NCI-H2029 treated with DMSO at 0.1 percent for 48 hours (cell line): Measurements from ENCODE around the gene BCL6B.
"Not testable (repeated sequence)": the region's sequence is repeated elsewhere in the genome, so short reads cannot be mapped to it uniquely, and the experiment has no call there.

Experiments used
- DNase-seq: peaks from one replicate; lab custom pipeline; 2025; lab: John Stamatoyannopoulos, UW

BCL6B gene

DNA sequence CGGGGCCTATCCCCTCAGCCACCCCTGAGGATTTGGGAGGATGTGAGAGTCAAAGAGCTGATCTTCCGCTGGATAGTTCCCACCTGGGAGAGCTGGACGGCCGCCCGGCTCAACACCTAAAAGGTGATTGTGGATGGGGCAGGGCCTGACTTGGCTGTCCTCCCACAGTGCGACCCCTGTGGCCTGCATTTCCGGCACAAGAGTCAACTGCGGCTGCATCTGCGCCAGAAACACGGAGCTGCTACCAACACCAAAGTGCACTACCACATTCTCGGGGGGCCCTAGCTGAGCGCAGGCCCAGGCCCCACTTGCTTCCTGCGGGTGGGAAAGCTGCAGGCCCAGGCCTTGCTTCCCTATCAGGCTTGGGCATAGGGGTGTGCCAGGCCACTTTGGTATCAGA lies 4.5 kb downstream of the BCL6B start:
- DNase-seq, result no peak

DNA sequence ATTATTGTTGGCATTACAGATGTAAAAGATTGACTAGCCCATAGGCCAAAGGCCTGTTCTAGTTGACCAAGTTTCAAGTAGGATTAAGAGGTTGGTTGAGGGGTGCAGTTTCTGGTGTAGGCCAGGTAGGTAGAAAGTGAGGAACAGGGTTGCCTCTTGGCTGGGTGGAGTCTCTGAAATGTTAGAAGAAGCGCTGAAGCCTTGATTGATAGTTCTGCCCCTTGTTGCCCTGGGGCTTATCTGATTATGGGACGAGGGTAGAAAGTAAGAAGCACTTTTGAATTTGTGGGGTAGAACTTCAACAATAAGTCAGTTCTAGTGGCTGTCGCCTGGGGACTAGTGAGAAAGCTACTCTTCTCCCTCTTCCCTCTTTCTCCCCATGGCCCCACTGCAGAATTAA lies 6.2 kb downstream of the BCL6B start:
- DNase-seq, result no peak

DNA sequence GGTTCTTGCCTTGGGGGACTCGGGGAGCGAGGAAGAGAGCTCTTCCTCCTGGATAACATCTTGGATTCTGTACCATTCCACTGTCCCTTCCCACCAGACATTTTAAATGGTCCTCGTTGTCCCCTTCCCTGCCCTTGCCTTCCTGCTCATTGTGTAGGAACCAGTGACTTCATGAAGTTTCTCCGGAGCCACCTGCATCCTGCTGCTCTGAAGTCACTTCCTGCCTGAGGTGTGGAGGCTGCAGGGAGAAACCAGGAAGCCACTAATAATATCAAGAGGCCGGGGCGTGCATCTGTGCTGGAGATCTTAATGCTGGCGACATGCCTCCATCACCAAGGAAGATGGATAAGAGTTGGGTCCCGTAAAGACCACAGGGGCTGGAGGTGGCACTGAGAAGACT lies 6.8 kb downstream of the BCL6B start:
- no peak for DNase-seq

DNA sequence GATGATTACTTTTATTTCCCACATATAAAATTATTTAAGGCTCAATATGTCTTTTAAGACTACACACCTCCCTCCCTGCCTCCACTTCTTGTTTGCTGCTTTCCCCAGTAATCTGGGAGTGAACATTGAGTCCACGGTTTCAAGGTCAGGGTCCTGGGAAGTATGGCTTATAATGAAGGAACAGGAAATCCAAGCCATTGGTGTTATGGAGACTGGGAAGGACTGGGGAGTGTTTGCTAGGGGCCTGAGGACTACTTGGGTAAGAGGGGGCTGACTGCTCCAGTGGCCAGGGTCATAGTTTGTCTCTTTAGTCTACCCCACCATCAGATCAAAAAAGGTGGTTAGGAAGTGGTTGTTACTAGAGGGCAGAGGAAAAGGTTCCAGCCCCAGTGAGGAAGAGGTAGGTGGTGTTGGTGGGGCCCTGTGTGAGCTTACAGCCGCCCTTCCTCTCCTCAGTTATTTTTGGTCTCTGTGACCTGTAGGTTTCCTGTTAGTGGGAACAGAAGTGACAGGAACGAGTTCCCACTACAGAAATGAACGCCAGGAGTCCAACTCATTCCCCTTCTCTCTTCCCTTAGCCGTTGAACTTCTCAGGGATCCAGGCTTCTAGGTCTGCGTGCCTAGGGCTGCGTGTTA lies 12.2 kb downstream of the BCL6B start:
- DNase-seq, result no peak

DNA sequence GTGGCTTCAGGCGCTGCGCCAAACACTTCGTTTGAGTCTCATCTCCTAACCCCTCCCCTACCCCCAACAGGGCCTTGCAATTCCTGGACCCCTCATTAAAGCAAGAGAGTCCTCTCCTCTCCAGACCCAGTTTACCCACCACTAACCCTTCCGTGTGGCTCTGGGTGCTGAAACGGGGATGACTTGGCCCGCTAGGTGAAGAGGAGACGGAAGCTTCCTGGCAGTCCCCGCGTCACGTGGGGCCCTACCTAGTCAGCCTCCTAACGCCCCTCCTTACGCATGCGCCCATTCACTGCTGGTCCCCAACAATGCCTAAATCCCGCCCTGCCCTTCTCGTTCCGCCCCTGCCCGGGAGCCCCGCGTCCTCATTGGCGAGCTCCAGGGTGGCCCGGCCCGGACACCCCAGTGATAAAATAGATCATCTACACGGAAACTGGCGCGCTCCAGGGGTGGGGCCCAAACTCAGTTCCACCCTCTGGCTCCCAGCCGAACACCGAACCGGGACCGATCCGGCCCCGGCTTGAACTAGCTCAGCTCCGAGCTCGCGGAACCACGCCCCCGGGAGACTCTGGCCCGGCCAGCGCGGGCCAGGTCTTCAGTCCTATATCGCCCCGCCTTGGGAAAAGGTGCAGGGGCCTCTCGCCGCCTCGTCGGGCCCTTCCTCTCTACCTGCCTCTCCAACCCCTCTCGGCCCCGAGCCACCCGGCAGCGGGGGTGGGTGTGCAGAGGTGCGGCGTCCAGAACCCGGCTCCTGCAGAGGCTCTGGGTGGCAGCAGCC lies 12.9 kb downstream of the BCL6B start, which contains the start of gene SLC16A13:
SLC16A13 (plus strand) TSS at position 425 of the 778 bp plus-strand sequence. CDS start 368 bp downstream, outside the sequence.
- peak; percentile 68 for DNase-seq

DNA sequence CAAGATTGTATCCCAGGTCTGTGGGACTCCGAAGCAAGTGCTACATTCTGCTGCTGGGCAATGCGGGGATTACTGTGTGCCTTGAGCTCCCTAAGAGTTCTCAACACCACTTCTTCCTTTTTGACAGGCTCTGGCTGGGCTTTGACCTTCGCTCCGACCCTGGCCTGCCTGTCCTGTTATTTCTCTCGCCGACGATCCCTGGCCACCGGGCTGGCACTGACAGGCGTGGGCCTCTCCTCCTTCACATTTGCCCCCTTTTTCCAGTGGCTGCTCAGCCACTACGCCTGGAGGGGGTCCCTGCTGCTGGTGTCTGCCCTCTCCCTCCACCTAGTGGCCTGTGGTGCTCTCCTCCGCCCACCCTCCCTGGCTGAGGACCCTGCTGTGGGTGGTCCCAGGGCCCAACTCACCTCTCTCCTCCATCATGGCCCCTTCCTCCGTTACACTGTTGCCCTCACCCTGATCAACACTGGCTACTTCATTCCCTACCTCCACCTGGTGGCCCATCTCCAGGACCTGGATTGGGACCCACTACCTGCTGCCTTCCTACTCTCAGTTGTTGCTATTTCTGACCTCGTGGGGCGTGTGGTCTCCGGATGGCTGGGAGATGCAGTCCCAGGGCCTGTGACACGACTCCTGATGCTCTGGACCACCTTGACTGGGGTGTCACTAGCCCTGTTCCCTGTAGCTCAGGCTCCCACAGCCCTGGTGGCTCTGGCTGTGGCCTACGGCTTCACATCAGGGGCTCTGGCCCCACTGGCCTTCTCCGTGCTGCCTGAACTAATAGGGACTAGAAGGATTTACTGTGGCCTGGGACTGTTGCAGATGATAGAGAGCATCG lies 15.4 kb downstream of the BCL6B start:
- no peak for DNase-seq

DNA sequence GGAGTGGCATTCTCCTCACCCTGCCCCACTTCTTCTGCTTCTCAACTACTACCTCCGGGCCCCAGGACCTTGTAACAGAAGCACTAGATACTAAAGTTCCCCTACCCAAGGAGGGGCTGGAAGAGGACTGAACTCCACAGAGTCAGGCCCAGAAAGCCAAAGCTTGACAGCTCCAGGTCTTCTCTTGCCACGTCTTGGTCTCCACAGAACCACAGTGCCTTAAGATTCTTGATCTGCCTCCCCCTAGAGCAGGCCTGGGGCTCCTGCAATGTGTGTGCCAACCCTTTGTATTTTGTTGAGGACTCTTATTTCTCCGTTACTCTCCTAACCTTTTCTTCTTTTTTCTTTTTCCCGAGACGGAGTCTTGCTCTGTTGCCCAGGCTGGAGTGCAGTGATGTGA lies 17.0 kb downstream of the BCL6B start:
- DNase-seq, result no peak

DNA sequence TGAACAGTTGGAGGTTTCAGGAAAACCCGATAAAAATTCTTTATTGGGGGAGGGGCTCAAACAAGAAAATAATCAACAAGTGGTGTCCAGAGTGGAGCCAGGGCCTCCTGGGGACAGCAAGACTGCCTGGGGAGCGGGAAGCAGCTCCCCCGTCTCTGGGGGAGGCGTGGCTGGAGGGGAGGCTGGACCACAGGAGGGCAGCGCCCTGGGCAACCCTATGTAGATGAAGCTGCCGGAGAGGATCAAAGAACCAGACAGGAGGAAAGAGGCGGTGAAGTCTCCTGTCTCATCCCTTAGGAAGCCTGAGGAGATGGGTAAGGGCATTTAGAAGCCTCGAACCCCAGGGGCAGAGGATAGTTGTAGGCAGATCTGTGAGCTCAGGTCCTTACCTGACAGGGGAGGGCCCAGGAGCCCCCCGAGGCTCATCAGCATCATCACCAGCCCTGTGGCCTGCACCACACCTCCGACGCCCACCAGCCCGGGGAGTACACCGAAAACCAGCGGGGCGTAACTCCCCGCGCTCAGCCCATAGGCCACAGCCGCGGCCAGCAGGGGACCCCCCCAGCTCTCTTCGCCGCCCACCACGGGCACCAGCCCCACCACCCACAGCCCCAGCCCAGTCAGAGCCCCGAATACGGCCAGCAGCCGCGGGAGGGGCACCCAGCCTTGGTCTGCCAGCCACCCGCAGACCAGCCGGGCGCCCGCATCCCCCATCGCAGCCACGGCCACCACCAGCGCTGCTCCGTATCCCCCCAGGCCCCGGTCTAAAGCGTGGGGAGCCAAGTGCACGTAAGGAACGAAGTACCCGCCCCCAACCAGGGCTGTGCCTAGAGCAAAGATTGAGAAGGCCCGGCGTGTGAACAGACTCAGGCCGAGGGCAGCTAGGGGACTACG lies 19.0 kb downstream of the BCL6B start:
- no peak for DNase-seq

DNA sequence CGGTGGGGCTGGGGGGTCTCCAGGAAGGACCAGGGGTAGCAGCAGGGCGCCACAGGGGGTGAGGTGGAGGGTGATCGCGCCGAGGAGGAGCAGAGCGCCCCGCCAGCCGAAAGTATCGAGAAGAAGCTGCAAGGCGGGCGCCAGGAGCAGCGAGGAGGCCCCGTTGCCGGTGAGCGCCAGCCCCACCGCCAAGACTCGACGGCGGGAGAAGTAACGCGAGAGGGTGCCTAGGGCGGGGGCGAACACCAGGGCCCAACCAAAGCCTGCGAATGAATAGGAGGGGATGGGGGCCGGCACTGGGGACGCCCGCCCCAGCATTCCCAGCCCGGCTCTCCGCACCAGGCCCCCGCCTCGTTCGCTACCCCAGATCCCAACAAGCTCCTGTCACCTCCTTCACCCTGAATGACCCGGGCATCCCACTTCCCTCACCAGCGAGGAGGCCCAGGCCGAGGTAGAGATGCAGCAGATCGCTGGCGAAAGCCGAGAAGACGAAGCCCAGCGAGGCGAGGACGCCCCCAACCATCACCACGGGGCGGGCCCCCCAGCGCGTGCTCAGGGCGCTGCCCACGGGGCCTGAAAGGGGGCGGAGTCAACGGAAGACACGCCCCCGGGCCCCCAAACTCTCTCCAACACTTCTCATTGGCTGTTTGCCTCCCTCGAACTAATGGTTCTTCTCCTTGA lies 19.8 kb downstream of the BCL6B start:
- DNase-seq, result no peak

DNA sequence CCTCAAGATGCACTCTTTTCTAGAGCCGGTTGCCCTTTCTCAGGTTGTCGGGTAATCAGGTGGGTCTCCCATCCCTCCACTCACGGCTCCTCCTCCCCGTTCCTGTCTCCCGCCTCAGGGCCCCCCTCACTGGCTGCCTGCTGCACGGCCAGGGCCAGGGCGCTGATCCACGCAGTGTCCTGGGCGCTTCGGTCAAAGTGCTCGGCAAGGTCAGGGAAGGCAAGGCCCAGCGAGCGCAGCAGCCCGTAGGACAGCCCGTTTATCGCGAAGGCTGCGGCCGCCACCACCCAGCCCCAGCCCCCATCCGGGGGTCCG lies 20.3 kb downstream of the BCL6B start:
- DNase-seq, result no peak

DNA sequence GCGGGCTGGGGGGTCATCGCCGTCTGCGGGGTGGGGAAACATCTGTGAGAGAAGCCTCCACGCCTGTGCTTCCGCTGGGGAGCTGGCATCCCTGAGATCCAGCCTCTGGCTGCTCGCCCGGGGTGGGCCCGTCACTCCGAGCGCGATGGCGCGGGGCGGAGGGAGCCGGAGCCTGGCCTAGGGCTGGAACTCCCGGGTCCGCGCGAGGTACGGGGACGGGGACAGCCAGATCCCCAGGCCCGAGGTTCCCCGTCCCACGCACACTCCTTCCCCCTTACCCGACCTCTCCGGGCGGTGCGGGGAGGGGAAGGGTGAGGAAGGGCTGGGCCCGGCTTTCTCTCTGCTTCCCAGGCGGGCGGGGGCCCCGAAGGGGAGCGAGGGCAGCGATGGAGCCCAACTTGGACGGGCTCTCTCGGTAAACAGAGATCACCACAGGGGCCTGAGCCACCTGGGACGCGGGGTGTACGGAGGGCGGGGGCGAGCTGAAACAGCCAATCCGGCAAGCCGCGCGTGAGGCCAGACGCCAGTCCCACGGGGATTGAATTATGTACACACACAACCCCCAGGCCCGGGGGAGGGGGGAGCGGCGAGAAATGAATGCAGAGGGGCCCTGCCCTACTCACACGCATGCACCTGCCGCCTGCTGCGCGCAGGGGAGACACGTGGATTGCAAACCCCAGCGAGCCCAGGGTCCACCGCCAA lies 20.8 kb downstream of the BCL6B start, which contains the start of gene SLC16A11:
SLC16A11 (minus strand) TSS at position 596 of the 702 bp plus-strand sequence; CDS start at position 17, 579 bp downstream.
- no peak for DNase-seq

DNA sequence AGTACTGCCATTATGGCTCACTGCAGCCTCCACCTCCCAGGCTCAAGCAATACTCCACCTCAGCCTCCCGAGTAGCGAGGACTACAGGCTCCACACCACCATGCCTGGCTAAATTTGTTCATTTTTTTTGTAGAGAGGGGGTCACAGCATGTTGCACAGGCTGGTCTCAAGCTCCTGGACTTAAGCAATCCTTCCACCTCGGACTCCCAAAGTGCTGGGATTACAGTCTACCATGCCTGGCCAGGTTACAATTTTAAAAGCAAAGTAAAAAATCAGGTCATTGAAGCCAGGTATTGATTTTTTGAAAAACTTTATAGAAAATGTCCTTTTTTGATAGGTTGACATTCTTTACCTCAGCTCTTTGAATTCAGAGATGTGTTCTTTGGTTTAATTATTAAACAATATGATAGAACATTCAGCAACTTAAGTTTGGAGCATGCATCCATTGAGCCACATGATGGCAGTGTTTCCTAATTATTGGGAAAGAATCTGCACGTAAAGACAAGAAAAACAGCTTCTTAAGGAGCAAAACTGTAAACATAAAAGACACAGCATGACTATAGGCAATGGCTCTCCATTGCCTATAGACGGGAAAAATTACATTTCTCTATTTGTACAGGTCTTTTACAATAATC lies 22.8 kb downstream of the BCL6B start:
- DNase-seq, result peak; percentile 8

DNA sequence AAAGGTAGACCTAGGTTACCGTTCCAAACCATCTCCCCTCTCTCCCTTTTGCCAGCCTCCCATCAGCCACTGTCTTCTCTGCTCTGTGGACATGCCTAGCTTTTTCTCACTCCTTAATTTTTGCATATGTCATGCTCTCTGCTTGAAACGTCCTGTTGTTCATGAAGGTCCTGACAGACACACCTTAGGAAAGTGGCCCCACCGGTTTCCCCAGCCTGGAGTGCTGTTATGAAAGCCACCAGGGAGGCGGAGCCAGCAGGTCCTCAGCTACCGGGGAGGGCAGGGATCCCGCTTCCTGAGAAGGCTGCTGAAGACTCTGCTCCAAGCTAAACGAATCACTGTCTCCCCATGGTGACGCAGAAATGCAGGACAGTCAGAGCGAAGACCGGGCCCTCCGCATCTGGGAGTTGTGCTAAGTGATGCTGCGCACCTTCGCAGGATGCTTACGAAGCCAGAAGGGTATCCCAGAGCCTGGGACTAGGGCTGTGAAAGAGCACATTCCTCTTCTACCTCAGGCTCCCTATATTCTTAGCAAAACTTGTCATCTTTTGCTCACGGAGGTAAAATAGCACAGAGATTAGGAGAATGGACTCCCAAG lies 23.4 kb downstream of the BCL6B start:
- DNase-seq, result peak; percentile 18

DNA sequence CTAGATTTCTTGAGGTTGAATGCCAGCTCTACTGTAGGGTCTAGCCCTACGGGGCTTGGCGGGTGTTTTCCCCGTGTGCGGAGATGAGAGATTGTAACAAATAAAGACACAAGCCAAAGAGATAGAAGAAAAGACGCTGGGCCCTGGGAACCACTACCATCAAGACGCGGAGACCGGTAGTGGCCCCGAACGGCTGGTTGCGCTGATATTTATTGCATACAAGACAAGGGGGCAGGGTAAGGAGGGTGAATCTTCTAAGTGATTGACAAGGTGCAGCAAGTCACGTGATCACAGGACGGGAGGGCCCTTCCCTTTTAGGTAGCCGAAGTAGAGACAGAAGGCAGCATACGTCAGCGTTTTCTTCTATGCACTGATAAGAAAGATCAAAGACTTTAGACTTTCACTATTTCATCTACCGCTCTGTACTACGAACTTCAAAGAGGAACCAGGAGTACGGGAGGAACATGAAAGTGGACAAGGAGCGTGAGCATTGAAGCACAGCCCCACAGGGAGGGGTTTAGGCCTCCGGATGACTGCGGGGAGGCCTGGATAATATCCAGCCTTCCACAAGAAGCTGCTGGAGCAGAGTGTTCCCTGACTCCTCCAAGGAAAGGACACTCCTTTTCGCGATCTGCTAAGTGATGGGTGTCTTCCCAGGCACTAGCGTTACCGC lies 24.0 kb downstream of the BCL6B start:
- DNase-seq, result not testable (repeated sequence)

DNA sequence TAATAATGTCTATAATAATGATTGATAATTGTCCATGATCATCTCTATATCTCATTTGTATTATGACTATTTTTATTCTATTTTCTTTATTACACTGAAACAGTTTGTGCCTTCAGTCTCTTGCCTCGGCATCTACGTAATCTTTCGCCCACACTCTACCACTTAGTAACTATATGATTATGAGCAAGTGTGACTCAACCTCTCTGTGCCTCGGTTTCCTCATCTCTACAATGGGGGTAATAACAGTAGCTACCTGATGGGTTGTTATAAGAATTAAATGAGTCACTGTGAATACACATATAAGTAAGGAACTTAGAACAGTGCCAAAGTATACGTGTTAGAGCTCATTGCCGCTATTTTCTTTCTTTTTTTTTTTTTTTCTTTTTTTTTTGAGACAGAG lies 24.7 kb downstream of the BCL6B start:
- no peak for DNase-seq

DNA sequence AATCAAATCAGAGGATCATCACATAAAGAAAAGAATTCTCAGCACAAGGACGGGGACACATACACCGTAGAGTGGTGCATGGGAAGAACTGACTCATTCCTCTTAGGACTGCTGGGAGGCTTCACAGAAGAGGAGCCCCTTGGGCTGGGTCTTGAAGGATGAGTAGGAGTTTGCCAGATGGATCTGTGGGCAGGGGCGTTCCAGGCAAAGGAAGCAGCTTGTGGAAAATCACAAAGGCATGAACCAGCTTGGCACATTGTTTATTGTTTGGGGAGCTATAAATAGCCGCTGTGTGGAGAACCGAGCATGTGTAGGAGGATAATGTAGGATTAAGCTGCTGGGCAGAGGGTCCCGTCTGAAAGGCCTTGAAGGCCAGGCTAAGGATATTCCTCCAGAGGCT lies 26.1 kb downstream of the BCL6B start:
- DNase-seq, result no peak

DNA sequence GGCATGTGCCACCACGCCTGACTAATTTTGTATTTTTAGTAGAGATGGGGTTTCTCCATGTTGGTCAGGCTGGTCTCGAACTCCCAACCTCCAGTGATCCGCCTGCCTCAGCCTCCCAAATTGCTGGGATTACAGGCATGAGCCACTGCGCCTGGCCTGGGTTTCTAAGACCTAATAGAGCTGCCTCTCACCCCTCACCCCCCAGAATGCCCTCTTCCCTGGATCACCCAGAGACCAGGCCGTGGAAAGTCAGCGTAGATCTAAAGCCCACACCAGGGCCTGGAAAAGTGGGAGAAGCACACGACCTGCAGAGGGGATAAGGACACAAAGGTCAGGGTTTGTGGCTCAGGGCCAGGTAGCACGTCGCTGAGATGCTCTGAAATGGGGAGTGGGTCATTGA lies 27.7 kb downstream of the BCL6B start:
- not testable (repeated sequence) for DNase-seq

DNA sequence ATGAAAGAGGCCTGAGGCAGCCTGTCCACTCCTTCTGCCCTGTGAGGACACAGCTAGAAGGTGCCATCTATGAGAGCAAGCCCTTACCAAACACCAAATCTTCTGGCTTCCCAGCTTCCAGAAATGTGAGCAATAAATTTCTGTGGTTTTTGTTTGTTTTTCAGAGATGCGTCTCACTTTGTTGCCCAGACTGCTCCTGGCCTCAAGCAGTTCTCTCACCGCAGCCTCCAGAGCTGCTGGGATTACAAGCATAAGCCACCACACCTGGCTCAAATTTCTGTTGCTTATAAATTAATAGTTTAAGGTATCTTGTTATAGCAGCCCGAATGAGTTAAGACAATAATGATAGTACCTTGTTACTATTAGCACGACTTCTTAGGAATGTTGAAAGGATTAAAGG lies 33.5 kb downstream of the BCL6B start:
- DNase-seq, result no peak

DNA sequence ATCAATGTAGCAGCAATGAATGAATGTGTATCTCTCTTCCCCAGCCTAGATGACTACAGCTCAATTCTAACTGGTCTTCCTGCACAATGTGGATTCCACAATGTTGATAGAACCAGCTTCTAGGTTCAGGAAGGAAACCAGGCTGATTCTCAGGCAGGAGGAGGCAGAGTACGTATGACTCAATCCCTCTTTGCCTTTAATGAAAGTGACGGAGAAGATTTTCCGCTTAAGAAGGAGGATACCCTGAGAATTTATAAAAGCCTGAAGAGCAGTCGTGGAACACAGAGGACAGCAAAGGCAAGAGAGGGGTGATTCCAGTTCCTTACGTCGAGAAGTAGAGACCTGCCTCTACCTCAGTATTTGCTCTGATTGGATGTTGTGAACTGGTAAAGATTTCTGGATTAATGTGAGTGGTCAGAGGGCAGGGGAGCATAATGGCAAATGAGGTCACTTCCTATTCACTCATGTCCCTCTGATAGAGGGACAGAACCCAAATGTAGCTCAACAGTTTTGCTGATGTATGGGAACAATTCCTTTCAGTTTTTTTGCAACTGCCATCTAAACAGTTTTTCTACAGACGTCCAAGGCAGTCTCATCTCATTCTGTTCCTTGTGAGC lies 36.1 kb downstream of the BCL6B start:
- DNase-seq, result no peak
